Daoy (cell line): Measurements from ENCODE around the gene IFT81. TPM values are rescaled to one million over a fixed set of nuclear protein-coding genes. Genes with fewer than 3 reads are reported as not detected.
"Not testable (repeated sequence)": the region's sequence is repeated elsewhere in the genome, so short reads cannot be mapped to it uniquely, and the experiment has no call there.

Experiments
- DNase-seq: peaks from one replicate; pipeline ENCODE4 v3.0.0-alpha.2; 2015; ENCODE audit warnings: low read depth
- total RNA-seq: library from RNA; depleted of rRNA; stranded (reverse); fragments of >200 nt; shearing (Covaris generic); gene quantifications from 2 replicates; pipeline ENCODE4 v1.2.3, GENCODE V29; 2014; rRNA removed

The IFT81 gene, protein sequence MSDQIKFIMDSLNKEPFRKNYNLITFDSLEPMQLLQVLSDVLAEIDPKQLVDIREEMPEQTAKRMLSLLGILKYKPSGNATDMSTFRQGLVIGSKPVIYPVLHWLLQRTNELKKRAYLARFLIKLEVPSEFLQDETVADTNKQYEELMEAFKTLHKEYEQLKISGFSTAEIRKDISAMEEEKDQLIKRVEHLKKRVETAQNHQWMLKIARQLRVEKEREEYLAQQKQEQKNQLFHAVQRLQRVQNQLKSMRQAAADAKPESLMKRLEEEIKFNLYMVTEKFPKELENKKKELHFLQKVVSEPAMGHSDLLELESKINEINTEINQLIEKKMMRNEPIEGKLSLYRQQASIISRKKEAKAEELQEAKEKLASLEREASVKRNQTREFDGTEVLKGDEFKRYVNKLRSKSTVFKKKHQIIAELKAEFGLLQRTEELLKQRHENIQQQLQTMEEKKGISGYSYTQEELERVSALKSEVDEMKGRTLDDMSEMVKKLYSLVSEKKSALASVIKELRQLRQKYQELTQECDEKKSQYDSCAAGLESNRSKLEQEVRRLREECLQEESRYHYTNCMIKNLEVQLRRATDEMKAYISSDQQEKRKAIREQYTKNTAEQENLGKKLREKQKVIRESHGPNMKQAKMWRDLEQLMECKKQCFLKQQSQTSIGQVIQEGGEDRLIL
- total RNA-seq = 8.9 and 12.2 TPM in 2 replicates

DNA sequence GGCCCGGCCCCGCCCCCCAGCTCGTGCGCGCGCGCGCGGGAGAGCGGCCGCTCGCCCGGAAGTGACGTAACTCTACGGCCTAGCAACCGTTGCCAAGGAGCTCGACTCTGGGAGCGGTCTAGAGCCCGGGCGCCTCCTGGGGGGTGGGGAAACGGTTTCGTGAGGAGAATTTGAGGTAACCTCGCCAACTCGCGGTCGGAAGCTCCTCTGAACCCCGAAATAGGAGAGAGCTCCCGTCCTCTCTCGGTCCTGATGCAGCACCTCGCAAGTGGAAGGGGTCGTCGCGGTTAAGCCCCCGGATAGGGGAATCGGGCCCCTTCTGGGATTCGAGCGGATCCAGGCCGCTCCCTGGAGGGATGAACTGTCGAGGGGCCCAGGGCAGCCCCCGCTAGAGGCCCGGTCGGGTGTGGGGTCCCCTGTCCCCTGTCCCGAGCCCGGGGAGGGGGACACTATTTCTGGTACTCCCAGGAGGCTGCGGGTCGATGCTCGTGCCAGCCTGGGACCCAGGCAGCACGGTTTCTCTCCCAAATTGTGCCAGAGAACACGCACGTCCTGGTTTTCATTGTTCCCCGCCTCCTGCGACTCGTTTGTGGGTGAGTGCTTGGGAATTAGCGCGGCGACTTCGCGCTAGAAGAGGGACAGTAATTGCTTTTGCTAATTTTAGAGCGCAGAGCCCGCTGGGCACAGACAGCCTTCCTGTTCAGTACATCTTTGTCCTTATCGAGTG is at the start of gene IFT81:
Gene IFT81, plus strand, starts transcription at position 89 of the 727 bp plus-strand sequence. CDS start 3,024 bp downstream, outside the sequence.
- DNase-seq = peak; percentile 95

DNA sequence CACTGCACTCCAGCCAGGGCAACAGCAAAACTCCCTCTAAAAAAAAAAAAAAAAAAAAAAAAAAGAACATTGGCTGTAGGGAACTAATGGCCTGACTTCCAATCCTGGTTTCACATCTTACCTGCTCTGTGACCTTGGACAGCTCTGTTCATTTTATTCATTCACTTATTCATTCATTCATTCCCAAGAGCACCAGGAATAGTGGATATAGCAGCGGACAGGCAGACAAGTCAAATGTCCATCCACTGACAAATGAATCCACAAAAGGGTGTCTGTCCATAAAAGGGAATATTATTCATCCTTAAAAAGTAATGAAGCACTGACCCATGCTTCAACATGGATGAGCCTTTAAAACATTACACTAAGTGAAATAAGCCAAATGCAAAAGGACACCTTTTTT is 48.3 kb upstream of the IFT81 start:
- no peak for DNase-seq

DNA sequence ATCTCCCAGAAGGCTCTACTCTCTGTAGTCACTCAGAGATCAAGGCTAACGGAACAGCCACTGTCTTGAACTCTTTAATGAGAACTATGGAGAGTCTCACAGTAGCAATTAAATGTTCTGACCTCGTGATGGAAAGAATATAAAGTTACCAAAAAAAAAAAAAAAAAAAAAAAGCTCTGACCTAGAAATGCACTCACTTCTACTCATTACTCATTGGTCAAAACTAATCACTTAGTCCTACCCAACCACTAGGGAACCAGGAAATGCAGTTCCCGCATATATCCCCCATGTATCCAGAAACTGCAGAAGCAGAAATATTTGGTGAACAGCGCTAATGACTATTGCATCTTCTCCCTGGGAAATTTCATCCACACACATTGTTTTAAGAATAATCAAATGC is 46.4 kb upstream of the IFT81 start:
- DNase-seq = no peak

DNA sequence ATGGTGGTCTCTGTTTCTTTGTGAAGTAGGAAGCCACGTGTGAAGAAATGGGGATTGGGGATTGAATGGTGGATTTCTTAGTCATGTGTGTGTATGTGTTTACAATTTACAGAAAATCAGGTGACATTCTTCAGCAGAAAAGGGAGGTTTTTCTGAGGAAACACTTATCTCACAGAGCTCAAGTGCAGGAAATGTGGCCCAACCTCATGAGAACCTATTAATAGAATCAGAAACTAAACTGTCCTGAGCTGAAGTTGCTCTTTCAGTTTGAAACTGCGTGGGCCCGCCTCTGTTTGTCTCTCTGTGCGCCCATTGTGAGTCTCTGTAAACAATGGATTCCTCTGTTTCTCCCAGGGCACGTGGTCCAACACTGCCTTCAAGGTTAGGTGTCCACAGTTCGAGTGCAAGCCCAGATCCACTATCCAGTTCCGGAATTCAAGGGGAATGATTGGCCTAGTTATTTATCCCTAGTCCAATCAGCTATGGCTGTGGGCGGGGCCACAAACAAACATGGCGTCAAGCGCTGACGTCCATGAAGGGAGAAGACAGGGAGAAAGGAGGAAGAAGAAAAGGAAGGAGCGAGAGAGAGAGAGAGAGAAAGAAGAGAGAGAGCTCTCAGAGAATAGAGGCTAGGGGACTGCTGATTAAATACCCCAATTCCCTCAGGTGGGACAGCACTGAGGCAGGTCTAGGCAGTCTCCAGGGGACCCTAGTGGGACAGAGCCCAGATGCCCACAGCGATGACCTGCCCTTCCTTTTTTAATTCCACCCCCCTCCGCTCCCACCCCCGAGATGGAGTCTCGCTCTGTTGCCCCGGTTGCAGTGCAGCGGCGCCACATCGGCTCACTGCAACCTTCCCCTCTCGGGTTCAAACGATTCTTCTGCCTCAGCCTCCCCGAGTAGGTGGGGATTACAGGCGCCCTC is 44.4 kb upstream of the IFT81 start:
- no peak for DNase-seq

DNA sequence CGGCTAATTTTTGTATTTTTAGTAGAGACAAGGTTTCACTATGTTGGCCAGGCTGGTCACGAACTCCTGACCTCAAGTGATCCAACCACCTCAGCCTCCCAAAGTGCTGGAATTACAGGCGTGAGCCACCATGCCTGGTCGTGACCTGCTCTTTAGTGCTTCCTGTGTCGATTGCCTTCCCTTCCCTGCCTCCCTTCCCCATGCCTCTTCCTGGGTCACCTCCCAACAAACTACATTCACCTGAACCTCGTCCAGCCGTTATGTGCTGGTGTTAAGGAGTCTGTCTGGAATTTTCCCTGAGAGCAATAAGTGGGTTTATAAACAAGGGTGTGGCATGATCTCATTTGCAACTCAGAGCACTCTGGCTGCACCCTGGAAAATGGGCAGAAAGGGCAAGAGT is 43.7 kb upstream of the IFT81 start:
- no peak for DNase-seq

DNA sequence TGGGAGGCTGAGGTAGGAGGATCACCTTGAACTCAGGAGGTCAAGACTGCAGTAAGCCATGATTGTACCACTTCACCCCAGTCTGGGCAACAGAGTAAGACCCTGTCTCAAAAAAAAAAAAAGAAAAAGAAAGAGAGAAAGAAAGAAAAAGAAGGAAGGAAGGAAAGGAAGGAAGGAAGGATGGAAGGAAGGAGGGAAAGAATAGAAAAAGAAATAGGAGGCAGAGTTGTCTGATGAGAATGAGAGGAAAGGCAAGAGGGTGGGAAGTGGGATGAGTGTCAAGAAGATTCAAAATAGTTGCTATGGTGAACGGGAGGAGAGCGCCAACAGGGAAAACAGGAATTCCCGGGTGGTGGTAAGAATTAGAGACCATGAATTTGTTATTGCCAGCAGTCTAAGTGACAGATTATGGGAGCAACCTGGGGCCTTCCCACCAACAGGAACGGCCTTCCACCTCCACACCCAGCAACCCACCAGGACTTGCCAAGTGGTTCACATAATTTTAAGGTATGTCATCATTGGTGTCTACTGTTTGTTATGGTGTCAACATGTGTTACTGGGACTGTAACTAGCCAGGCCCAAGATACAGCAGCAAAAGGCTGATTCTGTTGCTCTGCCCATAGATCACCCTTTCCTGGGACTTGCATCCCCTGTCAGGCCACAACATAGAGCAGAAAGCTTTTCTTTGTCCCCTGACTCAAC is 39.7 kb upstream of the IFT81 start:
- no peak for DNase-seq

DNA sequence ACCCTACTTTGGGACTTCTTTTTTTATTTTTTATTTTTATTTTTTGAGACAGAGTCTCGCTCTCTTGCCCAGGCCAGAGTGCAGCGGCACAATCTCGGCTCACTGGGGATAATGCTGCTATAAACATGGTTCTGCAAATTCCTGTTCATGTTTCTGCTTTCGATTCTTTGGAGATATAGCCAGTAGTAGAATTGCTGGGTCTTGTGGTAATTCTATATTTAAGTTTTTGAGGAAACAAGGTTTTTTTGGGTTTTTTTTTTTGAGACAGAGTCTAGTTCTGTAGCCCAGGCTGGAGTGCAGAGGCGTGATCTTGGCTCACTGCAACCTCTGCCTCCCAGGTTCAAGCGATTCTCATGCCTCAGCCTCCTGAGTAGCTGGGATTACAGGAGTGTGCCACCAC is 35.9 kb upstream of the IFT81 start:
- DNase-seq = not testable (repeated sequence)

DNA sequence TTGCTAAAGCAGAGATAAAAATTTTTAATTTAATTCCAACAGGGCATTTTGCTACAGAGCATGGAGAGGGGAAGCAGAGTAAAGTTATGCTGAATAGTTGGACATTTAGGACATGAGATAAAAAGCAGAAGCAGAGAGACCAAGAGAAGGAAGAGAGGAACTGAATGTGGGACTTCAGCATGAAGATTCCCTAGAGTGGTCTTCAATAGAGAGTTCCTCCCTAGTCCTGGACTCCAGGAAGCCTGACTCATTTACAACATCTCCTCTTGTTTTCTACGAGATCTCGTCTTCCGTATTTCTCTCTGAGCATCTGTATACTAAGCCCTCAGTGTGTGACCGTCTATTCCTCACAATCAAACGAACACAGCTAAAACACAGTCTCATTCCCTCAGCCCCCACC is 35.2 kb upstream of the IFT81 start:
- DNase-seq = no peak

DNA sequence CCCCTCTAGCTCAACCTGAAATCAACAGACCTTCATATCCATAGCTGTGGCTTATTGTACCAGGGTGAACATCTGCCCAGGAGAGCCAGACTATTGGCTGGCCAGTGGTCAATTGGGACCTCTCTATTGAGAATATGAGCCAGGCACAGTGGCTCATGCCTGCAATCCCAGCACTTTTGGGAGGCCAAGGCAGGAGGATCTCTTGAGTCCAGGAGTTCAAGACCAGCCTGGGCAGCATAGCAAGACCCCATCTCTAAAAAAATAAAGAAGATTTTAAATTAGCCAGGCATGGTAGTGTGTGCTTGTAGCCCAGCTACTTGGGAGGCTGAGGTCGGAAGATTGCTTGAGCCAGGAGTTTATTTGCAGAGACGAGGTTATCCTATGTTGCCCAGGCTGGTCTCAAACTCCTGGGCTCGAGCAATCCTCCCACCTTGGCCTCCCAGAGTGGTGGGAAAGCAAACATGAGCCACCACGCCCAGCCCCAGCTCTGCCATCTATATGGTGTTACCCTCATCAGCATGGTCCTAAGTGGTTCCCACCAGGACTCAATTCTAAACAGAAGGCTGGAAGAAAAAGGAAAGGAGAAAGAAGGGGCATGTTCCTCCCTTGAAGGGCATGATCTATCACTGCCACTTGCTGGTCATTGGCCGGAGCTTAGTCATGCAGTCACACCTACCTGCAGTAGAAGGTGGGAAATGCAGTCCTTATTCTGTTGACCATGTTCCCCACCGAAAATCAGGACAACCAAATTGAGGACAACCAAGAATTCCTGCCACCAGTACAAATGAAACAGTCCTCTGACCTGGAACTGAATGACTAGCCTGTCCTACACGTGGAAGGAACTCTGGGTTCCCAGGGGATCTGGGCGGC is 33.7 kb upstream of the IFT81 start:
- no peak for DNase-seq

DNA sequence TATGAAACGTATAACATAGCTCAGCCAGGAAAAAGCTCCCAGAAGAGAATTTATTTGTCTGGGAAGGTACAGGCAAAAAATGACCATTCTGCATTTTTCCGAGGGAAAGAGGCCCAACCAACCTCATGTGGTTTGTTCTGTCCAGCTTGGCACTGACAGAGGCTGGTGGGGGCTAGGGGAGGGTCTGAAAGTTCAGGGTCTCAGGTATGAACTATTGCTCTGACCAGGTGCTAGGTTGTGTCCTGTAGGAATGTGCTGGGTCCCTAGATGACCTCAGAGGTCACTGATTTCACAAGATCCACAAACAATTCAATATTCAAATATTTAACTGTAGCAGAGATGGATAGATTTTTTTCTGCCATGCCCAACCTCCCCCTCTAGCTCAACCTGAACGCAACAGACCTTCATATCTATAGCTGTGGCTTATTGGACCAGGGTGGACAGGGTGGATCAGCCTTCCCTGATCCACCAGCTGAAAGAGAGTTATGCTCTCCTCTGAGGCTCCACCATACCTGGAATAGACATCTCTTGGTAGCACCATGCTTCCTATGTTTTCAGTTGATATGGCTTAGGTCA is 32.9 kb upstream of the IFT81 start:
- DNase-seq = no peak

DNA sequence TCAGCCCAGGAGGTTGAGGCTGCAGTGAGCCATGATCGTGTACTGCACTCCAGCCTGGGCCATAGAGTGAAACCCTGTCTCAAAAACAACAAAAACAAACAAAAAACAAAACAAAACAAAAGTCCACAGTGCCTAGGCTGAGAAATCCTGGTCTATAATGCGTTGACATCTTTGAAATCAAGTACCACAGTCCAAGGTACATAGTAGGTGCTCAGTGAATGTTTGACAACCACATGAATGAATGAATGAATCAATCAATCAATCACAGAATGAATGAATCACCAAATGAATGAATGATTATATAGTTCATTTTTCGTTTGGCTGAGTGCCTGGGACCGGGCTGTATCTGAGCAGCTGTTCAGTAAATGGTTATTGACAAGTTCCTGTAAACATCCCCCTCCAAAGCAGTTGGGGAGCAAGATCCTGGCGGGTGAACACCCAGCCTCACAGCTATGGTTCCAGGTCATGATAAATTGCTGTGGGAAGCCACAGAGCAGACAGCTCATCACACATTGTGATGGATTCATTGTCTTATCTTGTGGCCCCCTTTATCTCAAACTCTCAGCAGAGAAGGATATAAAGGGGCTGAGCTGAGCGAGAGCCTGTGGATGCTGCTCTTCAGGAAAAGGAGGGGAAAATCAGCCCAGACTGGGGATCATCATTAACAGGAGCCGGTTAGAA is 30.4 kb upstream of the IFT81 start:
- no peak for DNase-seq

DNA sequence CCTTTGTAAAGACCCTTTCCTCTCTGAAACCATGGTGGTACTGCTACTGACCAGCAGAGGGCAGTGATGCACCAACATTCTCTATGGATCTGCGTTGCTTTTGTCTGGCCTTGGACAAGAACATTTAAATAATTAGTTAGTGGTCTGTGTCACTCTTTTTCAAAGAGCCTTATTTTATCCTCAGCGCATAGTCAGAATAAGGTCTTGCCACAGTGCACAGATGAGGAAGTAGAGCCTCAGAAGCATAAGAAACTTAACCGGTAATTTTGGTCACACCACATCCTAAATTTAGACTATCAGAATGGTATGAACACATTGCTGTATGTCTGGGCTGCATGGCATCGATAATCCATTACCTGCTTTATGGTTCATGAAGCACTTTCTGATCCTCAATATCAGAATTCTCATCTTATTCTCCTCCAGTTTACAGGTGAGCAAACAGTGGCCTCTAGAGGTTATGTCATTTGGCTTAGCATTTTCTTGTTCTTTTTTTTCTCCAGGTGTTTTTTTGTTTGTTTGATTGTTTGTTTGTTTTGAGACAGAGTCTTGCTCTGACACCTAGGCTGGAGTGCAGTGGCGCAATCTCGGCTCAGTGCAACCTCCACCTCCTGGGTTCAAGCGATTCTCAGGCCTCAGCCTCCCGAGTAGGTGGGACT is 23.7 kb upstream of the IFT81 start:
- peak; percentile 73 for DNase-seq

DNA sequence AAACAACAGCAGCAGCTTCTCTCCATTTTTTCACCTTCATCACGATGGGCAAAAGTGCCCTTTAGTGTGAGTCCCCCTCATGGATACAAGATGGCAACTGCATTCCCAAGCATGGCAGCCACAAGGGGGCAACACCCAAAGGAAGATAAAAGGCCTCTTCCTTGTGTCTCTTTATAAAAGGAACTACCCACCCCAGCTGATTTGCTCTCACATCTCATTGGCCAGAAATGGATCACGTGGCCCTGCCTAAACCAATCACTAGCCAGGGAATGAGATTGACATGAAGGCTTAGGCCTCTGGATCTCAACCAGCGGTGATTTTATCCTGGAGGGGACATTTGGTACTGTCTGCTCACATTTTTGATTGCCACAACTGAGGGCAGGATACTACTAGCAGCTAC is 21.9 kb upstream of the IFT81 start:
- DNase-seq = peak; percentile 78

DNA sequence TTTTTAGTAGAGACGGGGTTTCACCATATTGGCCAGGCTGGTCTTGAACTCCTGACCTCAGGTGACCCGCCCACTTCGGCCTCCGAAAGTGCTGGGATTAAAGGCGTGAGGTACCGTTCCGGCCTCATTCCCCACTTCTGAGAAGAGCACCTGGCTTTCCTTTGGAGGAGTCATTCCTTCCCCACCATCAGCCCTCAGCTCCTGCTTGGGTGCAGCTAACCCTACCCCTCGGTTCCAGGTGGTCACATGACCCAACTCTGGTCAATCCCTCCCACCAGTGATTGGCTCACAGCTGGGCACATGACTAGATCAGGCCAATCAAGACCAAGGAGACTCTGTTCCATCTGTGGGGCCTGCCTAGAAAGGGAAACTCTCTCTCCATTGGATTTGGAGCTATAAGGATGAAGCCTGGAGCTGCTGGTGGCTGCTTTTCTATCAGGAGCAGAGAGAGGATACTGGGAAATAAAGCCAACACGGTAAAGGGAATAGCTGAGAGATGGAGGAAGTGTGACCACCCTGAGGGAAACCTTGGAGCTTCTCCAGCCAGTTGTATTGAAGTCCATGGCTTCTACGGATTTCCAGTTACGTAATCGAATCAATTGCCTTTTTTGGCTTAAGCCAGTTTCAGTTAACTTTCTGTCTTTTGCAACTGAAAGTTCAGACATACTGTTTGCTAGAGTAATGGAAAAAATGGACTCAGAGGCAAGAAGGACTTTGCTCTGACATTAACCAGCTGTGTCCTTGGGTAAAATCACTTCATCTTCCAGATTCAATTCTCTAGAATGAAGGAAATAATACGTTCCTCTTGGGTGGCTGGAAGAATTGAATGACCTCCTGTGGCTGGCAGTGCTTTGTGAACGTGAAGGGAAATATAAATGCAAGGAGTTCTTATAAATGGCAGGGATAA is 19.7 kb upstream of the IFT81 start:
- no peak for DNase-seq

DNA sequence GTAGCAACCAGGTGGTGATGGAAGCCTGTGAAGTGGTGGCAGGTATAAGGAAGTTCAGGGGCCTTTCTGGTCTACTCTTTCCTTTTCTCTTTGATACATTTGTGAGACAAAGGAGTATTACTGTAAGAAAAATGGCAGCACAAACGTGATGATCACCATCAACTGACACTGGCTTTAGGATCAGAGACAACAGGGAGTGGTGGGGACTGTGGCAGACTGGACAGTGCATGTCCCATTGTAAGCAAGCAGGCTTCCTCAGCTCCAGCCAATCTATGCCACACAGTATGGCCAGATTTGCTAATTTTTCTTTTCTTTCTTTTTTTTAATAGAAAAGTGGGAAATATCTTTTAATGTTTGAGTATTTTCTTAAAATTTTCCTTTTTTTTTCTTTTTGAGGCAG is 19.0 kb upstream of the IFT81 start:
- DNase-seq = no peak

DNA sequence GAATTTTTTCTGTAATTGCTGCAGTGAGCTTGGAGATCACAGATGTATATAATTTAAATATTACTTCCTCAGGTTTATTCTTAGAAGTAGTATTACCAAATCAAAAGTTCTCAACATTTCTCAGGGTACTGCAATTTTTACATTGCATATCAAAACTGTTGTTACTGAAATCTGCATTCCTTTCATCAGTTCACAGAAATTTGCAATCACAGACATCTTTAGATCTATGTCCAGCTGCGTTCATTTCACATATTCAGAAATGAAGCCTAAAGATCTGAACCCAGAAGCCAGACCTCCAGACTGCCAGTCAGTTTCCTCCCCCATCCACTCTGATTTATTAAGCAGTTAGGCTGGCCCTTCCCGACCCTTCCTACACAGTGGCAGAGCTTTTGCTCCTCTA is 18.2 kb upstream of the IFT81 start:
- no peak for DNase-seq
